GM19023 (cell line): Measurements from ENCODE around the gene FRYL.
"Not testable (repeated sequence)": the region's sequence is repeated elsewhere in the genome, so short reads cannot be mapped to it uniquely, and the experiment has no call there.

ENCODE experiments used
- ATAC-seq: cut with Tn5 transposase; IDR thresholded peaks from one replicate; pipeline ENCODE4 v1.9.1; 2021; ENCODE audit warnings: mild to moderate bottlenecking, moderate library complexity; ENCODE audit not compliant: unreplicated experiment

Gene FRYL

DNA sequence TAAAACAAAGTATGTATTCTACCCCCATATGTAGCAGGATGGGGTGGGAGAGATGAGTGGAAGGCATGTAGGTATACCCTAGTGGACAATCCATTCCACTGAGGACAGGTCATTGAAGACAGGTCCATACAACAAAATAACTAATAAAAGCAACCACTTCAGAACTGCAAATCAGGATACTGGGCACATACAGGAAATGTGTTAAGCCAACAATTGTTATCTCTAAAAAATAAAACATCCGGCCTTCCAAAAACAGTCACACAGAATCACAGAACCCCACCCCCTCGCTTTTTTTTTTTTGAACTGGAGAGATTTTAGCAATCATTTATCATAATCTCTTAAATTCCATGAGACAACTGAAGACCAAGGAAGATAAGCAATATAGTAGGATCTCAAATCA lies 112.9 kb downstream of the FRYL start:
- ATAC-seq: no peak

GRCh38 chr4:48665555-48666186 lies 114.4 kb downstream of the FRYL start:
- ATAC-seq: no peak

DNA sequence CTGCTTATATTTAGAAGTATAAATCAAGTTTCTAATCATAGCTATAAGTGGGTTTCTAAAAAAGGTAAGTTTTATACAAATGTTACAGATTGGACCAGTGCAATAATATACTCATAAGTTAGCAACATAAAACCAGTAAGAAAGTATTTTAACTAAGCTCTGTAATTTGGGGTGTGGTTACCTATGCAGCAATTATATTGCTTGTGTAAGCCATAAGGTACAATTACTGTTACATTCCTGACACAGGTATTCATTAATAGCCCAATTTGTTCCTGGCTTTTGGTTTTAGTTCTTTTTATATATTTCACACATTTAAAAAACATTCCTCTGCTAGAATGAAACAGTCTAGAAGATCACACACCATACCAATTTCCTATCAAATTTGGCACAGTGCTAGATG lies 115.1 kb downstream of the FRYL start:
- no peak for ATAC-seq

- no peak for ATAC-seq
Observed at GRCh38 chr4:48661391-48661790, 118.7 kb downstream of the FRYL start.

GRCh38 chr4:48660347-48660746 lies 119.7 kb downstream of the FRYL start:
- no peak for ATAC-seq

- ATAC-seq: no peak
Observed at GRCh38 chr4:48654015-48654664, 125.9 kb downstream of the FRYL start.

DNA sequence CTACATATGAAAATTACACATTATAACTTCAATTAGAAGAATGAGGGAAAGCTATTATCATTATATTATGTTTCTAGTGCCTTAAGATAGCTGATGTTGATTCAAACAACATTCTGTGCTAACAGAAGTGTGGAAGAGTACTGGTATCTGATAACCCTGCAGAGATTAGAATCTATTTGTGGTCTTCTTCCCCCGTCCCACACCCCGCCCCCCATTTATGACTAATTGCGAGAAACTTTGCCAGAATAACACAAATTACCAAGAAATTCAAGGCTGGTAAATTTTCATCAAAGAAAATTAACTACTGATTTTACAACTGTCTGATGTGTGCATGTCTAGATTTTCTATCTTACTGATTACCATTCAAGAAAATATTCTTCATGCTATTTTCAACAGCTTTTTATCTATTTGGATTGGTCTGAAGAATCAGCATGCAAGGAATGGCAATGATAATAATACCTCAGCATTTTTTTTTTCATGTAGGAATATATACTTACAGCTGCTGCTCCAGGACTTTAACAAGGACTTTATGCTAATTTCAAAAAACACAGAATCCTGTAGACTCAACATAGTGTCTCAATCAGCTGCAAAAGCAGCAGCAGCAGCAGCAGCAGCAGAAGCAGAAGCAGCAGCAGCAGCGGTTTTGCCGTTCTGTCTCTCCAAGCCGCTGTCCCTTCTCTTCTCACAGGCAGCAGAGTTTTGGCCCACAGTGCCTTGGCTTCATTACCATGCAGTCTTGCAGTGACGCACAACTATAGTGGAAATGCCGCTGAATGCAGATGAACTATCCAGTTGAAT lies 126.7 kb downstream of the FRYL start:
- ATAC-seq: no peak

- ATAC-seq: no peak
Observed at GRCh38 chr4:48651914-48652313, 128.2 kb downstream of the FRYL start.

GRCh38 chr4:48649505-48649904 lies 130.6 kb downstream of the FRYL start:
- ATAC-seq: no peak

- no peak for ATAC-seq
Observed at GRCh38 chr4:48645225-48645794, 134.8 kb downstream of the FRYL start.

GRCh38 chr4:48642421-48643374 lies 137.4 kb downstream of the FRYL start:
- ATAC-seq: no peak

DNA sequence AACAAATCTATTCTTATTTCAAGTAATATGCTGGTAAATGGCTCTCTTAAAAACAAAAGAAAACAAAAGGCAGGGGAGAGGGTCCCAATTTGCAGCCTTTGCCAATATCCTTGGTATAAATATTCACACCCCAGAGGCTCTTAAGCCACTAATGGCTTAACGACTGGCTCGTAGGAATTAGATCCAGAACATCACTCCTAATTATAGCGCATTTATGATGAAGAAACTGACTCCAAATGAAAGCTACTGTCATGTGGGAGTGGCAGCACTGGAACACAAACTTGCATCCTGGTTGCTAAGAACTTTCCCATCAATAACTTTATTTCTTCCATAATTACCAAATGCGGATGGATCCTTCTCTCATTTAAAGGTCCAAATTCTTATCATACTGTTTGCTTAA lies 138.7 kb downstream of the FRYL start:
- ATAC-seq: no peak

- ATAC-seq: no peak
Observed at GRCh38 chr4:48640699-48641098, 139.4 kb downstream of the FRYL start.

GRCh38 chr4:48640225-48640624 lies 139.9 kb downstream of the FRYL start:
- ATAC-seq: no peak

- no peak for ATAC-seq
Observed at GRCh38 chr4:48639807-48640206, 140.3 kb downstream of the FRYL start.

DNA sequence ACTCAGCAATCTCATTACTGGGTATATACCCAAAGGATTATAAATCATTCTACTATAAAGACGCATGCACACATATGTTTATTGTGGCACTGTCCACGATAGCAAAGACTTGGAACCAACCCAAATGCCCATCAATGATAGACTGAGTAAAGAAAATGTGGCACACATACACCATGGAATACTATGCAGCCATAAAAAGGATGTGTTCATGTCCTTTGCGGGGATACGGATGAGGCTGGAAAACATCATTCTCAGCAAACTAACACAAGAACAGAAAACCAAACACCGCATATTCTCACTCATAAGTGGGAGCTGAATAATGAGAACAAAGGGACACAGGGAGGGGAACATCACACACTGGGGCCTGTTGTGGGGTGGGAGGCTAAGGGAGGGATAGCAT lies 141.5 kb downstream of the FRYL start:
- not testable (repeated sequence) for ATAC-seq

DNA sequence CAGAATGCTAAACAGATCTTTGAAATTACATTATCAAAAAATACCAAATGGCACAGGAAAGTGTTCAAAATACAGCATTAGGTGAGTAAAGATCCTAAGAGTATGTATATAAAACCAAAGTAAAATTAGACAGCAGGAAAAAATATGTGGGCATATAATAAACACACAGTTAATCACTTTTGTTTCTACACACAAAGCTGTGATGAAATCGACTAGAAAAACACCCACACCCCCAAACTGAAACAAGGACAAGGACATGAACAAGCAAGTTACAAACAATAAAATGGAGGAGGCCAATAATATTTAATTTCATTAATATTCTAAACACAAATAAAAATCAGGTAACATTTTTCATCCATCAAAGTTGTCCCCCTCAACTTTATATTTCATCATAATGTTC lies 143.2 kb downstream of the FRYL start:
- ATAC-seq: no peak

GRCh38 chr4:48635980-48636379 lies 144.1 kb downstream of the FRYL start:
- ATAC-seq: no peak

DNA sequence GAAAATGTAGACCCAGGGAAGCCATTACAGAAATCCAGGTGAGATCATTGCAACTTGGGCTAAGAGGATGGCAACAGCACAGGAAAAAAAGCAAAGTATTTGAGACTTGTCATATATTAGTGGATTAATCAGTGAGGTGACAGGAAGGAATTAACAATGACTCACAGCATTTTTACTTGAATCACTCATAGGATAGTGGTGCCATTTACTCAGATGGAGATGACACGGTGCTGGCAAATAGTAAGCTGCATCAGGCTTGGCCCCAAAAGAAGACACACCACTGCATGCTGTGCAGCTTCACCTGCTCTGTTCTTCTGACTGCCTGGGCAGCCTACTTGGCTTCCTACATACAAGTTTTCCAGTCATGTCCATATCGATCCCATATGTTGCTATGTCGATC lies 144.8 kb downstream of the FRYL start:
- no peak for ATAC-seq

DNA sequence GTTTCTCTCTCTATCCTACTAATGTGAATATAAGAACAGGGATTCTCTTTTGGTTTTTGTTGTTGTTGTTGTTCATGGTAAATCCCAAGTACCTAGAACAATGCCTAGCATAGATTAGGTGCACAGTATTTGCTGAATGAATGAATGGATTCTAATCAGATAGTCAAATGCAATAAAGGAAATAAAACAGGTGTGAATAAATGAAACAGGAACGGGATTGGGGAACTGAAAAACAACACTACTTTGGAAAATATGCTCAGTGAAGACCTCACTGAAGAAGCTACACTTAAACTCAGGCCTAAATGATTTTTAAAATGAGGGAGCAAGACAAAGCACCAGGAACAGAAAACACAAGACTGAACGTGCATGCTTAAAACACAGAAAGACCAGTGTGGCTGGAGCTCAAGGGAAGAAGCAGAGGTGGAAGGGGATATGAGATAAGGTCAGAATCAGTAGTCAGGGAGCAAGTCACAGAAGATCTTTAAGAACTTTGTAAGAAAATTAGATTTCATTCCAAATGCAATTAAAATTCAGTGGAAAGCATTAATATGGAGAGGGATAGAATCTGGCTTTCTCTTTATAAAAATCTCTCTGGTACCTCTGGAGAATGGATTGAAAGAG lies 145.3 kb downstream of the FRYL start:
- no peak for ATAC-seq
